Stimulated activated naive CD8-positive, alpha-beta T cell treated with anti-CD3 and anti-CD28 coated beads, Interleukin-15, amount 100 ng/mL, for 72 hours (primary cell): ENCODE results near the gene CBLB.
"Not testable (repeated sequence)": the region's sequence is repeated elsewhere in the genome, so short reads cannot be mapped to it uniquely, and the experiment has no call there.

Experiments used
- ATAC-seq: fragments of 150-1000 bp; cut with Tn5 transposase; 2 replicates; pipeline ENCODE4 v1.10.0; 2021; ENCODE audit warnings: mild to moderate bottlenecking, moderate library complexity
- DNase-seq, 2 donors: peaks; one replicate each; pipeline ENCODE4 v3.0.0; 2021 to 2022
- H3K27ac Mint-ChIP-seq, 2 donors: one replicate each; pipeline ENCODE4 v1.8.0; 2022; ENCODE audit warnings: mild to moderate bottlenecking in 2 of 2, mixed read lengths in 2 of 2, moderate library complexity in 2 of 2
- H3K27me3 Mint-ChIP-seq: one replicate; pipeline ENCODE4 v1.8.0; 2022; ENCODE audit warnings: mixed read lengths
- H3K4me1 Mint-ChIP-seq: one replicate; pipeline ENCODE4 v1.8.0; 2022; ENCODE audit warnings: mild to moderate bottlenecking, mixed read lengths
- H3K4me3 Mint-ChIP-seq, 2 donors: one replicate each; pipeline ENCODE4 v1.8.0; 2022; ENCODE audit warnings: mild to moderate bottlenecking in 2 of 2, mixed read lengths in 2 of 2, moderate library complexity in 1 of 2
- H3K9me3 Mint-ChIP-seq, 2 donors: one replicate each; pipeline ENCODE4 v1.8.0; 2022; ENCODE audit warnings: mixed read lengths in 2 of 2

The CBLB gene

DNA sequence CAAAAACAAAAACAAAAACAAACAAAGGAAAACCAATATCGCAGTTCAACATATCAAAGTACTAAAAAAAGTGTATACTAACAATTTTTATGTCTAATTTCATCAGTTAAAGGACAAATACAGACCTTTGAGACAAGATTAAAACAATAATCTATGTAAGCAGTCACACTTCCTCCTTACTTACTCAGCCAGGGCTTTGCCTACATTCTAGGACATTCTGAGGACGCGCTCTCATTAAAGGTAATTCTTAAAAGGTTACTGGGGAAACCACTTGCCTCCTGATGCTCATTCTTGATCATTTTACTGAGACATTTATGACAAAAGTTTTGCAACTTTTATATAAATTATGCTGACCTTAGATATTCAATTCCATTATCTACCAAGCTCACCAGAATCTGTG lies 93.4 kb downstream of the CBLB start:
- peak overlapping the region in 1 of 2 donors; percentile 54 for H3K4me3 Mint-ChIP-seq
- ATAC-seq (no peak), DNase-seq (no peak)
- H3K4me1 Mint-ChIP-seq = peaks cover 82% of the 10 kb centered on the region
- H3K27me3 Mint-ChIP-seq = no peaks in the 10 kb centered on the region
- peaks cover 0 to 3% of the 10 kb centered on the region in 2 donors for H3K9me3 Mint-ChIP-seq
- H3K27ac Mint-ChIP-seq = peak overlapping the region in 1 of 2 donors; percentile 75

DNA sequence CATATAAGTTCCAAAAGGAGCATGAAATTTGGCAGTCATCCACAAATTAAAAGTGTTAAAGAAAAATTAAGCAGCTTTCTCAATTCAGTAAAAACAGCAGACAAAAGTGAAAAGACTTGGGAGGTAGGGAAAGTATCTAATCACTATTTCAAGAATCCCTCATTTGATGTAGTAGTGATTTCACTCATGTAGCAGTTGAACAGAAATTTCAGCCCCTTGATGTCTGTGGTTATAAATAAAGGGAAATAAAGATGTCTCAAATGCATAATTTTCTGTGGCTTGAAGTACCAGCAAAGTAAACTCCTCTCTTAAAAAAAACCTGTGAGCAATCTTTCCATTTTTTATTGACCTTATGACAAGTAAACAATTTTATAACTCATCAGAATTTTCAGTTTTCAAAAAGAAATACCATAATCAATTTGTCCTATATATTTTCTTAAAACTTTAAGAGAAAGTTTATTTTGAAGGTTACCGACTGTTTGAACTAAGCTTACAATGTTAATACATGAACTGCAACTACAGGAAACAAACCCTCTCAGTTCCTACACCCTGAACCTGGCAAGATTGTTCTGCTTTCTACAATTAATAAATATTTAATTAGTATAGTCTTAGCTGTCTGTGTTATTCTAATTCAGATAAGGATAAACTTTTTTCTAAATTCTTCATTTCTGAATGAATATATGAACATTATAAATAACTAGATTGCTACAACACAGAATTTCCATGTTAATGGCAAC lies 94.2 kb downstream of the CBLB start:
- ATAC-seq = peak; percentile 86
- DNase-seq = no peak
- peak overlapping the region in 1 of 2 donors; percentile 29 for H3K27ac Mint-ChIP-seq
- H3K9me3 Mint-ChIP-seq = peaks cover 0 to 3% of the 10 kb centered on the region in 2 donors
- H3K4me3 Mint-ChIP-seq = peak overlapping the region in 1 of 2 donors; percentile 62
- peaks cover 83% of the 10 kb centered on the region for H3K4me1 Mint-ChIP-seq
- H3K27me3 Mint-ChIP-seq = no peaks in the 10 kb centered on the region

DNA sequence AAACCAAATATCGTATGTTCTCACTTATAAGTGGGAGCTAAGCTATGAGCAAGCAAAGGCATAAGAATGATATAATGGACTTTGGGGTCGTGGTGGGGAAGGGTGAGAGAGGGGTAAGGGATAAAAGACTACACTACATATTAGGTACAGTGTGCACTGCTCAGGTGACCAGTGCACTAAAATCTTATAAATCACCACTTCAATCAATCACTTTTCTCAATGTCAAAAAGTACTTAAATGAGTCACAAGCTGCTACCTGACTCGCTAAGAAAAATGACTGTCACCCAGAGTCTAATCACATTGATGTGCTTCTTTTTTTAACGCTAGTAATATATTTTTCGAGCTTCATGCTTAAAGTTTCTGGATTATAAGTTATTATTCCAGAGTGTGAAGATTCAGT lies 95.5 kb downstream of the CBLB start:
- H3K9me3 Mint-ChIP-seq = peaks cover 0 to 8% of the 10 kb centered on the region in 2 donors
- H3K4me3 Mint-ChIP-seq = peak overlapping the region in 1 of 2 donors; percentile 51
- no peaks in the 10 kb centered on the region for H3K27me3 Mint-ChIP-seq
- H3K4me1 Mint-ChIP-seq = peaks cover 95% of the 10 kb centered on the region
- DNase-seq = no peak
- H3K27ac Mint-ChIP-seq = no peak overlapping the region
- peak; percentile 81 for ATAC-seq

DNA sequence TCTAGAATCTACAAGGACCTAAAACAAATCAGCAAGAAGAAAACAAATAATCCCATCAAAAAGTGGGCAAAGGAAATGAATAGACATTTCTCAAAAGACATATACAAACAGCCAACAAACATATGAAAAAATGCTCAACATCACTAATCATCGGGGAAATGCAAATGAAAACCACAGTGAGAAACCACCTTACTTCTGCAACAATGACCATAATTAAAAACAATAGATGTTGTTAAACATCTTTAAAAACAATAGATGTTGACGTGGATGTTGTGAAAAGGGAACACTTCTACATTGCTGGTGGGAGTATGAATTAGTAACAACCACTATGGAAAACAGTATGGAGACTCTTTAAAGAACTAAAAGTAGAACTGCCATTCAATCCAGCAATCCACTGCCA lies 96.2 kb downstream of the CBLB start:
- H3K4me3 Mint-ChIP-seq = peak overlapping the region in 1 of 2 donors; percentile 51

DNA sequence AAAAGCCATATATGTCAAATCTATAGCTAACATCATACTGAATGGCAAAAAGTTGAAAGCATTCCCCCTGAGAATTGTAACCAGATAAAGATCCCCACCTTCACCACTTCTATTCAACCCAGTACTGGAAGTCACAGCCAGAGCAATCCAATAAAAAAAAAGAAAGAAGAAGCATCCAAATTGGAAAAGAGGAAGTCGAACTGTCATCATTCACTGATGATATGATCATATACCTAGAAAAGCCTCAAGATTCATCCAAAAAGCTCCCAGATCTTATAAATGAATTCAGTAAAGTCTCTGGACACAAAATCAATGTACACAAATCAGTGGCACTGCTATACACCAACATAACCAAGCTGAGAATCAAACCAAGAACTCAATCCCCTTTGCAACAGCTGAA lies 97.4 kb downstream of the CBLB start:
- Mint-ChIP-seq H3K27me3 (no peaks in the 10 kb centered on the region), H3K4me3 (peak overlapping the region; percentile 14 to 46), H3K9me3 (peaks cover 0 to 8% of the 10 kb centered on the region in 2 donors), H3K4me1 (peaks cover 91% of the 10 kb centered on the region), H3K27ac (peak overlapping the region; percentile 1 to 39)
- ATAC-seq (no peak), DNase-seq (no peak)

More for the DNA sequence above, 96.2 kb downstream of the CBLB start:
- peaks cover 96% of the 10 kb centered on the region for H3K4me1 Mint-ChIP-seq
- DNase-seq = no peak
- H3K27me3 Mint-ChIP-seq = no peaks in the 10 kb centered on the region
- no peak for ATAC-seq
- peaks cover 0 to 8% of the 10 kb centered on the region in 2 donors for H3K9me3 Mint-ChIP-seq
- H3K27ac Mint-ChIP-seq = peak overlapping the region in 1 of 2 donors; percentile 28

DNA sequence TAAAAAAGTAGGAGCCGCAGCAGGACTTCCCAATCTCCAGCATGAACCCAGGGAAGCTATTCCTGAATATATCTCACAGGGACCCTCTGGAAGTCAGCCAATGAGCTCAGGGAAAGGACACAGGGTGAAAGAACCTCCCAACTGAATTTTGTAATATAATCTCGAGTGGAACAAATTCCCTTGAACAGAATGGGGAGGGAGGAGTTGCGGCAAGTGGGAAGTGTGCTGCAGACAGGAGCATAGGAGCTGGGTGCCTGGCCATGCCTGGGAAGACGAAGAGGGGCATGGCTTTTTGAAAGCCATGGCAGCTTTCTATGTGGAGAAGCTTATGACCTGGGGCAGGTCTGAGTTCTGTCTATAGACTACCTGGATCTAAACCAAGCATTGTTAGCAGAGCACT lies 98.4 kb downstream of the CBLB start:
- H3K4me3 Mint-ChIP-seq = peak overlapping the region in 1 of 2 donors; percentile 31
- H3K4me1 Mint-ChIP-seq = peaks cover 91% of the 10 kb centered on the region
- peak overlapping the region in 1 of 2 donors; percentile 76 for H3K27ac Mint-ChIP-seq

DNA sequence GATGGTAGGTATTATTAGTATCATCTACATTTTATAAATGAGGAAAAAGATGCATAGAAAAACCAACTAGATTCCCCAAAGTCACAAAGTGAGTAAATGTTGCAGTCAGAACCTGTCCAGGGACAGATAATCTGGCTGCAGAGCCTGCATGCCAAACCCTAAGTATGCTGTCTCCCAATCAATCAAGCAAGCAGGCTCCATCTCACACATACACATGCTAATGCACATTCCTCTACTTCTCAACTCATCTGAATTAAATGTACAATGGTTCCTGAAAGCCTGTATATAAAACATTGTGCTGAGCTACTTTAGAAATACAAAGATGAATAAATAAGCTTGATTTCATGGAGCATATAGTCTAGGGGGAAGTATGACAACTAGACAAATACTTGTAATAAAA lies 101.0 kb downstream of the CBLB start:
- Mint-ChIP-seq H3K4me3 (peak overlapping the region; percentile 58 to 72), H3K27ac (peak overlapping the region in 1 of 2 donors; percentile 87), H3K9me3 (peaks cover 7 to 19% of the 10 kb centered on the region in 2 donors), H3K27me3 (no peaks in the 10 kb centered on the region), H3K4me1 (peaks cover 95% of the 10 kb centered on the region)
- DNase-seq = no peak
- no peak for ATAC-seq

More for the DNA sequence above, 98.4 kb downstream of the CBLB start:
- no peaks in the 10 kb centered on the region for H3K27me3 Mint-ChIP-seq
- no peak for DNase-seq
- no peak for ATAC-seq
- H3K9me3 Mint-ChIP-seq = peaks cover 0 to 8% of the 10 kb centered on the region in 2 donors

DNA sequence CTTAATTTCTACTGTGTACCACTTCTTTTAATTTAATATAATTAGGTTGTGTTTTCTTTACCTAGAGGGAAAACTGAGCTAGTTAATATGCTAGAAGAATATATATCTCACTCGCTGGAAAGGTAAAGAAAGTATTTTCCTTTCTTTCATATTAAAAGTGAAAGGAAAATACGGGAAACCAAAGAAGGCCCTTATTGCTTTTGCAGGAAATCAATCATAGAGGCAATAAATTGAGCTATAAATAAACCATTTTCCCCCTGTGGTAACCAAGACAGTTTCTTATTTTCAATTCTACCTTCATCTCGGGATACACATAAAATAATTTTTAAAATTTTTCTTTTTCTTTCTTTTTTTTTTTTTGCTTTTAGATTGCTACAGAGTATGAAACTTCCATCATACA lies 101.6 kb downstream of the CBLB start:
- DNase-seq = no peak
- Mint-ChIP-seq H3K4me1 (peaks cover 95% of the 10 kb centered on the region), H3K9me3 (peaks cover 12 to 21% of the 10 kb centered on the region in 2 donors), H3K27me3 (no peaks in the 10 kb centered on the region), H3K4me3 (peak overlapping the region; percentile 58 to 72), H3K27ac (peak overlapping the region in 1 of 2 donors; percentile 66)
- no peak for ATAC-seq

DNA sequence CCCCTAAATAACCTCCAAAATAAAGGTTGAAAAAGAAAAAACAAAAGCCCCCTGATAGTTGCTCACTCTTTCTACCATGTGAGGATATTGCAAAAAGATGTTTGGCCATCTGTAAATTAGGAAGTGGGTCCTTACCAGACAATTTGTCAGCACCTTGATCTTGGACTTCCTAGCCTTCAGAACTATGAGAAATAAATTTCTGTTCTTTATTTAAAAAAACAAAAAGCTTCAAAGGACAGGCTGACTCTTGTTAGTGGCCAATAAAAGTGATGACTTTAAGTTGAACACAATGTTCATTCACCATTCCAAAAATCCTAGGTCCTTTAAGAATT lies 103.5 kb downstream of the CBLB start:
- Mint-ChIP-seq H3K9me3 (peaks cover 24 to 27% of the 10 kb centered on the region in 2 donors), H3K4me1 (peaks cover 86% of the 10 kb centered on the region), H3K4me3 (peak overlapping the region; percentile 15 to 69), H3K27ac (peak overlapping the region in 1 of 2 donors; percentile 4), H3K27me3 (no peaks in the 10 kb centered on the region)
- DNase-seq = no peak
- no peak for ATAC-seq

DNA sequence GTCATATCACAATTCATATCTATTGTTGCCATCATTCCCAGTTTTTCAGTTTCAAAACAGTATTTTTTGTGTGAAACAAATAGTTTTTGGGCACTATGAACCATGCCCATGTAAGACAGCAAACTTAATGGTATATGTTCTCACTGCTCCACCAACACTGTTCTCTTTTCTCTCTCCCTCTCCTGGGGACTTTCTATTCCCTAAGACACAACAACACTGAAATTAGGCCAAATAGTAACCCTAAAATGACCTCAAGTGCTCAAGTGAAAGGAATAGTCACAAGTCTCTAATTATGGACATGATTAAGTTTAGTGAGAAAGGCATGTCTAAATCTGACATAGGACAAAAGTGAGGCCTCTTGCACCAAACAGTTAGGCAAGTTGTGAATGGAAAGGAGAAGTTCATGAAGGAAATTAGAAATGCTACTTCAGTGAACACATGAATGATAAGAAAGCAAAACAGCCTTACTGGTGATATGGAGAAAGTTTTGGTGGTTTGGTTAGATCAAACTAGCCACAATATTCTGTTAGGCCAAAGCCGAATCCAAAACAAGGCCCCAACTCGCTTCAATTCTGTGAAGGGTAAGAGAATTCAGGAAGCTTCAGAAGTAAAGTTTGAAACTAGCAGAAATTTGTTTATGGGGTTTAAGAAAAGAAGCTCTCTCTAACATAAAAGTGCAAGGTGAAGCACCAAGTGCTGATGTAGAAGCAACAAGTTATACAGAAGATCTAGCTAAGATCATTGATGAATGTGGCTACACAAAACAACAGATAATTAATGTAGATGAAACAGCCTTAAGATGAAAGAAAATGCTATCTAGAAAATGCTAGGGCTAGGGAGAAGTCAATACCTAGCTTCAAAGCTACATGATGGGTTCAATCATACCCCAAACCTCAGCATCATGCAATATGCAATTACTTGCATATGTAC lies 104.2 kb downstream of the CBLB start:
- peaks cover 25 to 32% of the 10 kb centered on the region in 2 donors for H3K9me3 Mint-ChIP-seq
- H3K27me3 Mint-ChIP-seq = no peaks in the 10 kb centered on the region
- H3K4me3 Mint-ChIP-seq = peak overlapping the region; percentile 15 to 69
- ATAC-seq = peak; percentile 85
- peak in 1 of 2 donors; percentile 43 for DNase-seq
- peaks cover 82% of the 10 kb centered on the region for H3K4me1 Mint-ChIP-seq
- peak overlapping the region in 1 of 2 donors; percentile 88 for H3K27ac Mint-ChIP-seq

DNA sequence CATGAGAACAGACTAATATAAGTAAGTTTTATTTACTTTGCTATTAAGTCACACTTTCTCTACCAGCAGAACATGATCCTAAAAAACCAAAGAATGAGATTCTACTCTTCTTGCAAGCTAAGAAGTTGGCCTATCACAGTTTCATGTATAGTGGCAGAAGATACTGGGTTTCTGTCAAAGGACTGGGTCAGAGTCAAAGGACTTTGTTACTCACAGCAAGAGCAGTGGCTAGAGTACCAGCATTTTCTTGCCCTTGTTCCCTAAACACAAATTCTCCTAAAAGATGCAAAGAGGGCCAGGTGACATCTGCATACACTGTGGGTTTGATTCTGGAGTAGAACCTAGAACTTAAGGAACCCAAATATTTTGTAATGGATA lies 105.2 kb downstream of the CBLB start:
- Mint-ChIP-seq H3K4me1 (peaks cover 80% of the 10 kb centered on the region), H3K27me3 (no peaks in the 10 kb centered on the region), H3K4me3 (peak overlapping the region; percentile 21 to 35), H3K9me3 (peaks cover 34% of the 10 kb centered on the region in 2 donors), H3K27ac (peak overlapping the region; percentile 34 to 91)
- DNase-seq = no peak
- peak; percentile 43 for ATAC-seq

DNA sequence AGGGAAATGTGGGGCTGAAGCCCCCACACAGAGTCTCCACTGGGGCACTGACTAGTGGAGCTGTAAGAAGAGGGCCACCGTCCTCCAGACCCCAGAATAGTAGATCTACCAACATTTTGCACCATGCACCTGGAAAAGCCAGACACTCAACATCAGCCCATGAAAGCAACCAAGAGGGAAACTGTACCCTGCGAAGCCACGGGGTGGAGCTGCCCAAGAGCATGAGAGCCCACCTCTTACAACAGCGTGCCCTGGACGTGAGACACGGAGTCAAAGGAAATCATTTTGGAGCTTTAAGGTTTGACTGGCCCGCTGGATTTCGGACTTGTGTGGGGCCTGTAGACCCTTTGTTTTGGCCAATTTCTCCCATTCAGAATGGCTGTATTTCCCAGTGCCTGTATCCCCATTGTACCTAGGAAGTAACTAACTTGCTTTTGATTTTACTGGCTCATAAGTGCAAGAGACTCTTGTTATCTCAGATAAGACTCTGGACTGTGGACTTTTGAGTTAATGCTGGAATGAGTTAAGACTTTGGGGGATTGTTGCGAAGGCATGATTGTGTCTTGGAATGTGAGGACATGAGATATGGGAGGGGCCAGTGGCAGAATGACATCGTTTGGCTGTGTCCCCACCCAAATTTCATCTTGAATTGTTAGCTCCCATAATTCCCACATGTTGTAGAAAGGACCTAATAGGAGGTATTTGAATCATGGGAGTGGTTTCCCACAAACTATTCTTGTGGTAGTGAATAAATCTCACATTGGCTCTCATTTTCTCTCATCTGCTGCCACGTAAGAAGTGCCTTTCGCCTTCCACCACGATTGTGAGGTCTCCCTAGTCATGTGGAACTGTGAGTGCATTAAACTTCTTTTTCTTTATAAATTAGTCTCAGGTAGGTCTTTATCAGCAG lies 105.8 kb downstream of the CBLB start:
- Mint-ChIP-seq H3K4me1 (peaks cover 79% of the 10 kb centered on the region), H3K4me3 (peak overlapping the region in 1 of 2 donors; percentile 49), H3K27ac (peak overlapping the region; percentile 68 to 91), H3K9me3 (peaks cover 32 to 39% of the 10 kb centered on the region in 2 donors), H3K27me3 (no peaks in the 10 kb centered on the region)
- DNase-seq (peak in 1 of 2 donors; percentile 49), ATAC-seq (peak; percentile 62)

DNA sequence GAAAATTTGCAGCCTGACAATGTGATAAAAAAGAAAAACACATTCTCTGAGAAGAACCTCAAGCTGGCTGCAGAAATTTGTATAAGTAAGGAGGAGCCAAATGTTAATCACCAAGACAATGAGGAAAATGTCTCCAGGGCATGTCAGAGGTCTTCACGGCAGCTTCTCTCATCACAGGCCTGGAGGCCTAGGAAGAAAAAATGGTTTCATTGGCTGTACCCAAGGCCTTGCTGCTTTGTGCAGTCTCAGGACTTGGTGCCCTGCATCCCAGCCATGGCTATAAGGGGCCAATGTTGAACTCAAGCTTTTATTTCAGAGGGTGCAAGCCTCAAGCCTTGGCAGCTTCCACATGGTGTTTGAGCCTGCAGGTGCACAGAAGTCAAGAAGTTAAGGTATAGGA lies 106.6 kb downstream of the CBLB start:
- not testable (repeated sequence) for H3K27me3 Mint-ChIP-seq, DNase-seq, ATAC-seq, H3K4me3 Mint-ChIP-seq
- Mint-ChIP-seq H3K4me1 (peaks cover 79% of the 10 kb centered on the region), H3K27ac (peak overlapping the region in 1 of 2 donors; percentile 68), H3K9me3 (peaks cover 32 to 39% of the 10 kb centered on the region in 2 donors)

DNA sequence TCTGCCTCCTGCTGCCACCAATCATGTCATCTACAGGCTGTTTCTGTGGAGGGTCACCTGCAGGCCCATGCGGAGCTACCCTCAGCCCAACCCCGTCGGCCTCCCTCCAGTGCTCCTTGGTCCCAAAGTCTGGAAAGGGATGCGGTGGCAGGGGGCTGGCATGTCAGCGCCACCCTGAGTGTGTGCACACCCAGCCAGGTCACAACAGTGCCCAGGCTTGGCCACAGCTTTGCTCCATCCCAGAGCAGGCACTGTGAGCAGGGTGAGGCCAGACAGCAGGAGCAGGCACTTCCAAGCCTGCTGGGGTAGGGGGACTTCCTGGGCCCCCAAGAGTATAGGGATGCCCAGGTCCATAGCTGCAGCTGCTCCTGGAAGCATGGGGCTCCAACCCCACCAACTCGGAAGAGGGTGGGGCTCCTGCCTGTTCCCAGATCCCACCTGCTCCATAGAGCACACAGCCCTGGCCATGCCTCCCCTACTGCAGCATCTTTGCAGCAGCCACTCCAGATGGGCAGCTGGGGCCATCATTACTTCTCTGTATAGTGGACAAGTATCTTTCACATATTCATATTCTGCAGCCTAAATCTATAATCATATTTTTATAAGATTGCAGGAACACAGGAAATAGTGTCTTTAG lies 109.3 kb downstream of the CBLB start:
- Mint-ChIP-seq H3K4me1 (peaks cover 70% of the 10 kb centered on the region), H3K27me3 (no peaks in the 10 kb centered on the region), H3K9me3 (peaks cover 32 to 39% of the 10 kb centered on the region in 2 donors), H3K27ac (peak overlapping the region; percentile 74 to 80), H3K4me3 (no peak overlapping the region)
- ATAC-seq = no peak
- no peak for DNase-seq
